WERI-Rb-1 (cell line): Measurements from ENCODE around the gene ADAMTS2.

Source experiments
- DNase-seq: peaks from one replicate; pipeline ENCODE4 v3.0.0-alpha.2; 2020
- H3K27ac ChIP-seq: fragments of 250-450 bp; sonication (Bioruptor Pico); 2 replicates; pipeline ENCODE4 v1.5.1; 2020; ENCODE audit warnings: mild to moderate bottlenecking, moderate library complexity
- H3K27me3 ChIP-seq: fragments of 250-450 bp; sonication (Bioruptor Pico); 2 replicates; pipeline ENCODE4 v1.5.1; 2021; ENCODE audit warnings: mild to moderate bottlenecking, low read depth, moderate library complexity; ENCODE audit not compliant: insufficient read depth, severe bottlenecking
- H3K36me3 ChIP-seq: fragments of 250-450 bp; sonication (Bioruptor Pico); 2 replicates; pipeline ENCODE4 v1.5.1; 2020; ENCODE audit warnings: mild to moderate bottlenecking, moderate library complexity
- H3K4me3 ChIP-seq: 2 replicates; pipeline ENCODE4 v1.5.1; 2011; ENCODE audit warnings: low read depth, mild to moderate bottlenecking, control low read depth, low read length
- H3K9me3 ChIP-seq: fragments of 250-450 bp; sonication (Bioruptor Pico); 2 replicates; pipeline ENCODE4 v1.5.1; 2021; ENCODE audit warnings: mild to moderate bottlenecking, moderate library complexity; ENCODE audit not compliant: severe bottlenecking
- TF ChIP-seq, protein P1 (sequence below): IDR thresholded peaks from 2 replicates; pipeline ENCODE4 v1.5.1; 2011; ENCODE audit warnings: low read depth, mild to moderate bottlenecking, control low read depth, inconsistent platforms, low read length

ADAMTS2 gene

DNA sequence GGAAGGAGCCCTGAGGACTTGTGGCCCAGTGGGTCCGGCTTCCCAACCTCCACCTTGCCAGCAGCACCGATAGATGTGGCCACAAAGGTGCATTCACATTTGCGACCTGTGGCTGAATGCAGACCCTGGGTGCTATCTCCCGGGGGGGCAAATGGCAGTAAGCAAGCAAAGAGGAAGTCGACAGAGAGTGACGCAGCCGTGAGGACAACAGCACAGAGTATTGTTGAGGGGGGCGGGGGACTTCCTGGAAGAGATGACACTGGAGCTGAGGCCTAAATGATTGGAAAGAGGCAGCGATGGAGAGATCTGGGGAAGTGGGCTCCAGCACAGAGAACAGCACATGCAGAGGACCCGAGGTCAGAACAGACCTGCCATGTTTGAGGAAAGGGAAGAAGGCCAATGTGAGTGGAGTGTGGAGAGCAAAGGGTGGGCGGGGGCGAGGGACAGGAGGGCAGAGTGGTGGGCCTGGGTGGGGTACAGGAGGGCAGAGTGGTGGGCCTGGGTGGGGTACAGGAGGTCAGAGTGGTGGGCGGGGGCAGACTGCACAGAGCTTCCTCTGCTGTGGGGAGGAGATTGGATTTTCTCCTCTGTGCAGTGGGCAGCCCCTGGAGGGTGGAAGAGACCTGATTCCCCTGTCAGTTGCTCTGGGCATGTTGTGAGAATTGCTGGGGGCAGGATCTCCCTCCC lies 42.6 kb downstream of the ADAMTS2 start:
- no peaks in the 10 kb centered on the region for H3K36me3 ChIP-seq
- TF ChIP-seq, protein P1, sequence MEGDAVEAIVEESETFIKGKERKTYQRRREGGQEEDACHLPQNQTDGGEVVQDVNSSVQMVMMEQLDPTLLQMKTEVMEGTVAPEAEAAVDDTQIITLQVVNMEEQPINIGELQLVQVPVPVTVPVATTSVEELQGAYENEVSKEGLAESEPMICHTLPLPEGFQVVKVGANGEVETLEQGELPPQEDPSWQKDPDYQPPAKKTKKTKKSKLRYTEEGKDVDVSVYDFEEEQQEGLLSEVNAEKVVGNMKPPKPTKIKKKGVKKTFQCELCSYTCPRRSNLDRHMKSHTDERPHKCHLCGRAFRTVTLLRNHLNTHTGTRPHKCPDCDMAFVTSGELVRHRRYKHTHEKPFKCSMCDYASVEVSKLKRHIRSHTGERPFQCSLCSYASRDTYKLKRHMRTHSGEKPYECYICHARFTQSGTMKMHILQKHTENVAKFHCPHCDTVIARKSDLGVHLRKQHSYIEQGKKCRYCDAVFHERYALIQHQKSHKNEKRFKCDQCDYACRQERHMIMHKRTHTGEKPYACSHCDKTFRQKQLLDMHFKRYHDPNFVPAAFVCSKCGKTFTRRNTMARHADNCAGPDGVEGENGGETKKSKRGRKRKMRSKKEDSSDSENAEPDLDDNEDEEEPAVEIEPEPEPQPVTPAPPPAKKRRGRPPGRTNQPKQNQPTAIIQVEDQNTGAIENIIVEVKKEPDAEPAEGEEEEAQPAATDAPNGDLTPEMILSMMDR = no peak
- H3K9me3 ChIP-seq = no peaks in the 10 kb centered on the region
- no peak overlapping the region for H3K27ac ChIP-seq
- H3K4me3 ChIP-seq = no peak overlapping the region
- no peaks in the 10 kb centered on the region for H3K27me3 ChIP-seq
- DNase-seq = no peak

DNA sequence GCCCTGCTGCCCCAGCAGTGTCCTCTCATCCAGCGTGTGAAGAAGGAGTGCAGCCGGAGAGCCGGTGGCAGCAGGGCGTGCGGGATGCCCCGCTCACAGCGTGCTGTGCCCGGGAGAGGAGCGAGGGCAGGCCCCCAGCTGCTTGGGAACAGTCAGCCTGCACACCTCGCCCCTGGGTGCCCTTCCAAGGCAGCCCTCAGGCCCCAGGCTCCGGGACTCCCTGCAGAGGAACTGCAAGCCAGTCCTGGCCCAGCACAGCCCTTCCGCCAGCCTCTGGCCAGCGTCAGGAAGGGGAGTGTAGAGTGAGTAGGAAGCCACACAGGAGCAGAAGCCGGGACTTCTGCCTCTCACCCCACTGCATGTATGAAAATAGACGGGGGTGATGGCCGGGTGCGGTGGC lies 43.5 kb downstream of the ADAMTS2 start:
- TF ChIP-seq, protein P1 = no peak
- Histone ChIP-seq H3K9me3 (no peaks in the 10 kb centered on the region), H3K27me3 (no peaks in the 10 kb centered on the region), H3K27ac (no peak overlapping the region), H3K36me3 (no peaks in the 10 kb centered on the region), H3K4me3 (no peak overlapping the region)
- no peak for DNase-seq

DNA sequence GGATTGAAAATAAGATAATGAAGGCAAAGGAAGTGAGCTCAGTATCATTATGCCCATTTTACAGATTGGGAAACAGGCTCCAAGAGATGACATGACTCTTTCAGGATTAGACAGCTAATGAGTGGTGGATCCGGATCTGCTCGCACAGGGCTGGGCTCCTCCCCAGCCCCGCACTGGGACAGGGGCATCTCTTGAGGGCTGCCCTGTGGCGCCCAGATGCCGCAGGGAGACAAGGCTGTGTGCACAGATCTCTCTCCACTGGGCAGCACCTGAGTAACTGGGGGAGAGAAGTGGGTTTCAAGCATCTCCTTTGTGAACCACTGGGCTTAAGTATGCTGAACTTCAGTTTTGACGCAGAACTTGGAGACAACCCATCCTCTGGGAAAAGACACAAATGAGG lies 43.9 kb downstream of the ADAMTS2 start:
- Histone ChIP-seq H3K9me3 (no peaks in the 10 kb centered on the region), H3K27me3 (no peaks in the 10 kb centered on the region), H3K36me3 (no peaks in the 10 kb centered on the region), H3K4me3 (no peak overlapping the region), H3K27ac (no peak overlapping the region)
- no peak for DNase-seq
- TF ChIP-seq, protein P1 = no peak

DNA sequence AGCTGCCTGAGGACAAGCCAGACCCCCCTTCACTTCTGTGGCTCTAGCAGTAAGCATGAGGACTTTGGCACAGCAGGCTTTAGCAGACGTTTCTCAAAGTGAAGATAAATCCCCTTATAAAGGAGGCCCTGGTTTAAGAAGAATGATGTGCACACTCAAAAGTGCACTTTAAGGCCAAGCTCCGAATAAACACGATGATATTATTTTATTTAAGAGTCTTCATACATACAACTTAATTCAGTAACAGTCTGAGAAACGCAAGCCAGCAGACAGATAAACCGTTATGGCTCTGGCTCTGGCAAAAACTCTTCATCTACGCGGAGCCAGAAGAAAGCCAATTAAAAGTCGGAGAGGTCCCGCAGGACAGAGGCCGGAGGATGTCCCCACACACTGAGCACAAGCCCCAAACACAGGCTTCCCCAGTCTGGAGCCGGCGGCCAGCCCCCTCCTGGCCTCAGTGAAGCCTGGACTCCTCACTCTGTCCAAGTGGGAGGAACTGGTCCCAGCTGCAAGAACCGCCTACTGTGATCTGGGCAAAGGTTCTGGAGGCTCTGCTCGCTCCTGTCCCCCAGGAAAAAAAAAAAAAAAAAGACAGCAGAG lies 44.6 kb downstream of the ADAMTS2 start:
- TF ChIP-seq, protein P1 = no peak
- H3K4me3 ChIP-seq = no peak overlapping the region
- H3K27ac ChIP-seq = no peak overlapping the region
- no peak for DNase-seq
- H3K36me3 ChIP-seq = no peaks in the 10 kb centered on the region
- no peaks in the 10 kb centered on the region for H3K27me3 ChIP-seq
- H3K9me3 ChIP-seq = no peaks in the 10 kb centered on the region

DNA sequence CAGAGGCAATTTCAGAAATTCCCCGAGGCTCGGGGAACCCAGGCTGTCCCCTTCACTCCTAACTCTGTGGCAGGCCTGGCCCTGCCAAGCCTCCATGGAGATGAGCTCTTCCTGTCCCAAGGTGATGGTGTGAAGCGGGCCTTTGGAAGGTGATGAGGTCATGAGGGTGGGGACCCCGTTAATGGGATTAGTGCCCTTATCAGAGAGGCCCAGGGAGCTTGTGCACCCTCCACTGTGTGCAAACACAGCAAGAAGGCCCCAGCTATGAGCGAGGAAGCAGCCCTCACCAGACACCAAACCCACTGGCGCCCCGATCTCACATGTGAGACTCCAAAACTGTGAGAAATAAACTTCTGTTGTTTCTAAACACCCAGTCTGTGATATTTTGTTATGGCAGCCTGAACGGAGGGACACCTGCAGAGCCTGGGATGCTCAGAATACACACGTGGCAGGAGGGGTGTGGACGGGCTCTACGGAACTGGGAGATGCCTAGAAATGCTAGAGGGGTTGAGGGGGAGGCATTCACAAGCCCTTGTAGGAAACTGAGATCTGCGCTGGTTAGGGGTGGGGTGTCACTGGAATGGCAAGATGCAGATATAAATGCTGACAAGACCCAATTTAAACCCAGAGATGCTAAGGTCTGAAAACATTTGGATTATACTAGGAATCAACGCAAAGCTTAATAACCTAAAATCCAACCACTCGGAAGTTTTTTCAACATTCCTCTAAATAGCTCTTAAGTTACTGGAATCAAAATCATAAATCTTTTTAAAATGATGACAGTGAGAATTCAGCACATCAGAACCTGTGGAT lies 46.9 kb downstream of the ADAMTS2 start:
- Histone ChIP-seq H3K27ac (no peak overlapping the region), H3K9me3 (no peaks in the 10 kb centered on the region), H3K4me3 (no peak overlapping the region), H3K36me3 (no peaks in the 10 kb centered on the region), H3K27me3 (no peaks in the 10 kb centered on the region)
- TF ChIP-seq, protein P1 = no peak
- no peak for DNase-seq
